ENCODE measurements around the gene SPTA1.
"Not testable (repeated sequence)": the region's sequence is repeated elsewhere in the genome, so short reads cannot be mapped to it uniquely, and the experiment has no call there.

DNA sequence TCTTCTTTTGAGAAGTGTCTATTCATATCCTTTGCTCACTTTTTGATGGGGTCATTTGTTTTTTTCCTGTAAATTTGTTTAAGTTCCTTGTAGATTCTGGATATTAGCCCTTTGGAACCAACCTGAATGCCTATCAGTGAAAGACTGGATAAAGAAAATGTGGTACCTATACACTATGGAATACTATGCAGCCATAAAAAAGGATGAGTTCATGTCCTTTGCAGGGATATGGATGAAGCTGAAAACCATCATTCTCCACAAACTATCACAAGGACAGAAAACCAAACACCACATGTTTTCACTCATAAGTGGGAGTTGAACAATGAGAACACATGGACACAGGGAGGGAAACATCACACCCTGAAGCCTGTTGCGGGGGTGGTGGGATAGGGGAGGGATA lies 1.8 kb upstream of the SPTA1 start:
- not testable (repeated sequence) for TF ChIP-seq FOSL1 (IDR thresholded peaks at IDR 0.05; ENCODE audit: insufficient read depth, low read depth, low read length); POLR2A (IDR thresholded peaks at IDR 0.05; ENCODE audit: control extremely low read depth in 1 of 2, low read depth in 2 of 2, low read length in 2 of 2); HDAC6 (IDR thresholded peaks at IDR 0.05; ENCODE audit: low read depth, low read length)
- TF ChIP-seq, protein P1, sequence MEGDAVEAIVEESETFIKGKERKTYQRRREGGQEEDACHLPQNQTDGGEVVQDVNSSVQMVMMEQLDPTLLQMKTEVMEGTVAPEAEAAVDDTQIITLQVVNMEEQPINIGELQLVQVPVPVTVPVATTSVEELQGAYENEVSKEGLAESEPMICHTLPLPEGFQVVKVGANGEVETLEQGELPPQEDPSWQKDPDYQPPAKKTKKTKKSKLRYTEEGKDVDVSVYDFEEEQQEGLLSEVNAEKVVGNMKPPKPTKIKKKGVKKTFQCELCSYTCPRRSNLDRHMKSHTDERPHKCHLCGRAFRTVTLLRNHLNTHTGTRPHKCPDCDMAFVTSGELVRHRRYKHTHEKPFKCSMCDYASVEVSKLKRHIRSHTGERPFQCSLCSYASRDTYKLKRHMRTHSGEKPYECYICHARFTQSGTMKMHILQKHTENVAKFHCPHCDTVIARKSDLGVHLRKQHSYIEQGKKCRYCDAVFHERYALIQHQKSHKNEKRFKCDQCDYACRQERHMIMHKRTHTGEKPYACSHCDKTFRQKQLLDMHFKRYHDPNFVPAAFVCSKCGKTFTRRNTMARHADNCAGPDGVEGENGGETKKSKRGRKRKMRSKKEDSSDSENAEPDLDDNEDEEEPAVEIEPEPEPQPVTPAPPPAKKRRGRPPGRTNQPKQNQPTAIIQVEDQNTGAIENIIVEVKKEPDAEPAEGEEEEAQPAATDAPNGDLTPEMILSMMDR (IDR thresholded peaks at IDR 0.05; ENCODE audit: control extremely low read depth in 1 of 3, insufficient read depth in 1 of 3, low read depth in 1 of 3, low read length in 3 of 3): not testable (repeated sequence)
- TF ChIP-seq, protein P2, sequence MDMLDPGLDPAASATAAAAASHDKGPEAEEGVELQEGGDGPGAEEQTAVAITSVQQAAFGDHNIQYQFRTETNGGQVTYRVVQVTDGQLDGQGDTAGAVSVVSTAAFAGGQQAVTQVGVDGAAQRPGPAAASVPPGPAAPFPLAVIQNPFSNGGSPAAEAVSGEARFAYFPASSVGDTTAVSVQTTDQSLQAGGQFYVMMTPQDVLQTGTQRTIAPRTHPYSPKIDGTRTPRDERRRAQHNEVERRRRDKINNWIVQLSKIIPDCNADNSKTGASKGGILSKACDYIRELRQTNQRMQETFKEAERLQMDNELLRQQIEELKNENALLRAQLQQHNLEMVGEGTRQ (IDR thresholded peaks at IDR 0.05; ENCODE audit: low read length): not testable (repeated sequence)
